Fibroblast of lung (primary cell): ENCODE data around the gene RPS6KL1. TPM values are rescaled to one million over a fixed set of nuclear protein-coding genes. Genes with fewer than 3 reads are reported as not detected.

Experiments
- DNase-seq, 2 donors: peaks; one replicate each; pipeline versions ENCODE4 v3.0.0 to v3.0.0-alpha.2; 2010; ENCODE audit warnings: low read depth in 2 of 2
- H2AFZ ChIP-seq: 2 replicates; pipeline ENCODE4 v1.5.1; 2012; ENCODE audit warnings: low read length, control low read depth, inconsistent platforms
- H3K27ac ChIP-seq: 2 replicates; pipeline ENCODE4 v1.5.1; 2011; ENCODE audit warnings: low read length, control low read depth; ENCODE audit not compliant: insufficient read depth
- H3K27me3 ChIP-seq: 2 replicates; pipeline ENCODE4 v1.5.1; 2011; ENCODE audit warnings: mild to moderate bottlenecking, low read length; ENCODE audit not compliant: control insufficient read depth, insufficient read depth
- H3K36me3 ChIP-seq: 2 replicates; pipeline ENCODE4 v1.5.1; 2011; ENCODE audit warnings: low read length; ENCODE audit not compliant: control insufficient read depth, insufficient read depth
- H3K4me1 ChIP-seq: 2 replicates; pipeline ENCODE4 v1.5.1; 2011; ENCODE audit warnings: low read length; ENCODE audit not compliant: control insufficient read depth, insufficient read depth; ENCODE audit errors: extremely low read depth
- H3K4me2 ChIP-seq: 2 replicates; pipeline ENCODE4 v1.5.1; 2011; ENCODE audit warnings: low read length, control low read depth; ENCODE audit not compliant: insufficient read depth; ENCODE audit errors: extremely low read depth
- H3K4me3 ChIP-seq, 4 experiments: fragments of 200-600 bp in 1 of 4; sonication (generic) in 1 of 4; replicated peaks in 1 of 4; 2 replicates each; pipeline ENCODE4 v1.5.1; 2011 to 2016; ENCODE audit warnings: low read length in 4 of 4, low read depth in 3 of 4, mild to moderate bottlenecking in 3 of 4, control low read depth in 2 of 4, inconsistent platforms in 1 of 4, mixed read lengths in 1 of 4; ENCODE audit not compliant: insufficient read depth in 1 of 4; ENCODE audit errors: control extremely low read depth in 1 of 4
- H3K79me2 ChIP-seq: 2 replicates; pipeline ENCODE4 v1.5.1; 2012; ENCODE audit warnings: mild to moderate bottlenecking, low read length, inconsistent platforms; ENCODE audit not compliant: control insufficient read depth, insufficient read depth
- H3K9ac ChIP-seq: 2 replicates; pipeline ENCODE4 v1.5.1; 2011; ENCODE audit warnings: mild to moderate bottlenecking, low read length, control low read depth; ENCODE audit not compliant: insufficient read depth
- H3K9me3 ChIP-seq: 2 replicates; pipeline ENCODE4 v1.5.1; 2012; ENCODE audit warnings: low read depth, low read length; ENCODE audit not compliant: control insufficient read depth, insufficient read depth
- H4K20me1 ChIP-seq: 2 replicates; pipeline ENCODE4 v1.5.1; 2011; ENCODE audit warnings: low read length; ENCODE audit not compliant: control insufficient read depth, insufficient read depth; ENCODE audit errors: extremely low read depth
- EZH2 ChIP-seq: IDR thresholded peaks from 2 replicates; pipeline ENCODE4 v1.5.1; 2012; ENCODE audit warnings: low read length, control low read depth, mild to moderate bottlenecking; ENCODE audit errors: missing control alignments
- polyA plus RNA-seq, 2 donors: library from polyadenylated mRNA; depleted of rRNA in 1 of 2; stranded (reverse) in 1 of 2; unstranded in 1 of 2; fragments of >200 nt; gene quantifications; 2 replicates each; pipeline ENCODE4 v1.2.1, GENCODE V29; 2011 to 2012; ENCODE audit warnings: missing spikeins in 1 of 2
- total RNA-seq: library from RNA; depleted of rRNA; stranded (reverse); fragments of >200 nt; gene quantifications from 2 replicates; pipeline ENCODE4 v1.2.1, GENCODE V29; 2014
- TF ChIP-seq, protein P1 (sequence below), 2 donors: IDR thresholded peaks in 1 of 2; conservative IDR thresholded peaks in 1 of 2; 1 replicate in 1 of 2; 2 replicates in 1 of 2; pipeline ENCODE4 v1.5.1; 2011 to 2012; ENCODE audit warnings: low read length in 2 of 2, control low read depth in 1 of 2, inconsistent platforms in 1 of 2, low read depth in 1 of 2, mild to moderate bottlenecking in 1 of 2

The RPS6KL1 gene
- total and polyA plus RNA-seq, 2 donors (not counting 1 experiment from before 2014, with no cell fraction given) = 0.52 to 1.2 TPM

GRCh38 chr14:74919421-74920165, 3.5 kb downstream of the RPS6KL1 start:
- H2AFZ ChIP-seq = no peak overlapping the region
- TF ChIP-seq, protein P1, sequence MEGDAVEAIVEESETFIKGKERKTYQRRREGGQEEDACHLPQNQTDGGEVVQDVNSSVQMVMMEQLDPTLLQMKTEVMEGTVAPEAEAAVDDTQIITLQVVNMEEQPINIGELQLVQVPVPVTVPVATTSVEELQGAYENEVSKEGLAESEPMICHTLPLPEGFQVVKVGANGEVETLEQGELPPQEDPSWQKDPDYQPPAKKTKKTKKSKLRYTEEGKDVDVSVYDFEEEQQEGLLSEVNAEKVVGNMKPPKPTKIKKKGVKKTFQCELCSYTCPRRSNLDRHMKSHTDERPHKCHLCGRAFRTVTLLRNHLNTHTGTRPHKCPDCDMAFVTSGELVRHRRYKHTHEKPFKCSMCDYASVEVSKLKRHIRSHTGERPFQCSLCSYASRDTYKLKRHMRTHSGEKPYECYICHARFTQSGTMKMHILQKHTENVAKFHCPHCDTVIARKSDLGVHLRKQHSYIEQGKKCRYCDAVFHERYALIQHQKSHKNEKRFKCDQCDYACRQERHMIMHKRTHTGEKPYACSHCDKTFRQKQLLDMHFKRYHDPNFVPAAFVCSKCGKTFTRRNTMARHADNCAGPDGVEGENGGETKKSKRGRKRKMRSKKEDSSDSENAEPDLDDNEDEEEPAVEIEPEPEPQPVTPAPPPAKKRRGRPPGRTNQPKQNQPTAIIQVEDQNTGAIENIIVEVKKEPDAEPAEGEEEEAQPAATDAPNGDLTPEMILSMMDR (conservative IDR thresholded peaks at IDR 0.05 in 1 of 2, IDR thresholded peaks at IDR 0.05 in 1 of 2; ENCODE audit: low read depth in 1 of 2, low read length in 2 of 2) = no peak
- no peak for TF ChIP-seq EZH2
- H3K27ac ChIP-seq = no peak overlapping the region
- no peak overlapping the region for H3K4me2 ChIP-seq
- no peaks in the 10 kb centered on the region for H3K9me3 ChIP-seq
- no peaks in the 10 kb centered on the region for H3K27me3 ChIP-seq
- H3K36me3 ChIP-seq = no peaks in the 10 kb centered on the region
- no peak overlapping the region for H3K4me3 ChIP-seq
- DNase-seq = peak in 1 of 2 donors; percentile 54
- no peaks in the 10 kb centered on the region for H4K20me1 ChIP-seq
- peaks cover 4% of the 10 kb centered on the region for H3K4me1 ChIP-seq
- H3K9ac ChIP-seq = no peak overlapping the region
- H3K79me2 ChIP-seq = no peaks in the 10 kb centered on the region

DNA sequence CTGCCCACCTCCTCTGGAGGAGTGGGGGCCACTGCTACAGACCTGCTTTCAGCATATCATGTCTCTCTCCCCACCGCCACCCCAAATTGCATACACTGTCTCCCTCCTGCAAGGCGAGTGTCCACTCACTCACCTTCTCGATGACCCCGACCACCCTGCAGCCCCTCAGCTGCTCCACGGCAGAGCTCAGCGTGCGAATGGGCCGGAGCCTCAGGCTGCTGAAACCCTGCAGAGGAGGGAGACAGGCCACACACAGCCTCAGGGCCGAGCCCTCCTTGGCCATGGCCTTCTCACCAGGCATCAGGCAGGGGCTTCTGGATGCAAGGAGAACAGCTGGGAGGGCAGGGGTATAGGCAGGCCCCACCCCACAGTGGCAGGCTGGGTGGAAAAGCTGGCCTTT, 4.7 kb downstream of the RPS6KL1 start:
- no peaks in the 10 kb centered on the region for H4K20me1 ChIP-seq
- H3K27me3 ChIP-seq = no peaks in the 10 kb centered on the region
- TF ChIP-seq, protein P1 (conservative IDR thresholded peaks at IDR 0.05 in 1 of 2, IDR thresholded peaks at IDR 0.05 in 1 of 2; ENCODE audit: low read depth in 1 of 2, low read length in 2 of 2) = no peak
- TF ChIP-seq EZH2 = no peak
- peaks cover 4% of the 10 kb centered on the region for H3K4me1 ChIP-seq
- no peaks in the 10 kb centered on the region for H3K36me3 ChIP-seq
- H3K9ac ChIP-seq = no peak overlapping the region
- H3K79me2 ChIP-seq = no peaks in the 10 kb centered on the region
- DNase-seq = no peak
- H3K4me3 ChIP-seq = no peak overlapping the region
- no peaks in the 10 kb centered on the region for H3K9me3 ChIP-seq
- no peak overlapping the region for H3K27ac ChIP-seq
- no peak overlapping the region for H3K4me2 ChIP-seq
- H2AFZ ChIP-seq = no peak overlapping the region

DNA sequence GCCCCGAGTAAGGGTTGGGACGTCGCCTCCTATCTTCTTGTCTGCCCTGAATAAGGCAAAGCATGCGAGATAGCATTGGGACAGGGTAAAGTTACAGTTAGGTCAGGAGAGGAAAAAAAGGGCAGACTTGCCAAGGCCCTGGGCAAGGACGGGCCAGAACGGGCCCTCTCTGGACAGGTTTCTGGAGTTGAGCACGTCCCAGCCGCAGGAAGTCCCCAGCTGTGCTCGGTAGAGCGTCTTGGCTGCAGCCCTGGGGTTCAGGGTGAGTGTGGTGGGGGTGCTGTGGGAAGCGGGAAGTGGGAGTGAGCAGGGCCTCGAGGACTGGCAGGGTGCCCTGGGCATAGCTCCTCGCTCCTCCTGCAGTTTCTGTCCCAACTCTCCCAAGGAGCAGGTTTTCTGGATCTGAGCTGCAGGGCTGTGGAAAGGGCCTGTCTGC, 5.4 kb downstream of the RPS6KL1 start:
- H4K20me1 ChIP-seq = no peaks in the 10 kb centered on the region
- H2AFZ ChIP-seq = no peak overlapping the region
- H3K79me2 ChIP-seq = no peaks in the 10 kb centered on the region
- H3K36me3 ChIP-seq = no peaks in the 10 kb centered on the region
- H3K27ac ChIP-seq = no peak overlapping the region
- peak in 1 of 2 donors; percentile 13 for DNase-seq
- no peaks in the 10 kb centered on the region for H3K9me3 ChIP-seq
- H3K27me3 ChIP-seq = no peaks in the 10 kb centered on the region
- H3K9ac ChIP-seq = no peak overlapping the region
- peaks cover 4% of the 10 kb centered on the region for H3K4me1 ChIP-seq
- no peak overlapping the region for H3K4me2 ChIP-seq
- H3K4me3 ChIP-seq = no peak overlapping the region
- TF ChIP-seq, protein P1 (conservative IDR thresholded peaks at IDR 0.05 in 1 of 2, IDR thresholded peaks at IDR 0.05 in 1 of 2; ENCODE audit: low read depth in 1 of 2, low read length in 2 of 2) = no peak
- TF ChIP-seq EZH2 = no peak
